GM18861 (cell line): ENCODE results near the gene BSCL2.
A peak's percentile ranks its signal among the peaks of the same experiment; 100 is the strongest.
"Not testable (repeated sequence)": the region's sequence is repeated elsewhere in the genome, so short reads cannot be mapped to it uniquely, and the experiment has no call there.

Experiments used
- ATAC-seq: cut with Tn5 transposase; IDR thresholded peaks from one replicate; pipeline ENCODE4 v1.9.1; 2021; ENCODE audit not compliant: unreplicated experiment

The BSCL2 gene

GRCh38 chr11:62688491-62688890, 18.7 kb downstream of the BSCL2 start:
- ATAC-seq, result no peak

GRCh38 chr11:62687508-62688396, 19.5 kb downstream of the BSCL2 start:
- ATAC-seq, result no peak

- no peak for ATAC-seq
Measured at GRCh38 chr11:62682518-62682917, 24.7 kb downstream of the BSCL2 start.

- peak; percentile 52 for ATAC-seq
Measured at GRCh38 chr11:62680825-62681240, 26.4 kb downstream of the BSCL2 start.

- ATAC-seq, result peak; percentile 49
Measured at GRCh38 chr11:62678770-62679696, 28.2 kb downstream of the BSCL2 start, which contains the start of gene UBXN1. TSS of gene UBXN1 (minus strand) at chr11:62679073. CDS start at chr11:62678923, 150 bp downstream.

GRCh38 chr11:62678433-62678769, 28.8 kb downstream of the BSCL2 start:
- no peak for ATAC-seq

- ATAC-seq, result no peak
Measured at GRCh38 chr11:62677714-62678113, 29.5 kb downstream of the BSCL2 start.

- ATAC-seq, result no peak
Measured at GRCh38 chr11:62677156-62677555, 30.1 kb downstream of the BSCL2 start.

GRCh38 chr11:62676698-62677097, 30.5 kb downstream of the BSCL2 start:
- ATAC-seq, result no peak

GRCh38 chr11:62675415-62675814, 31.8 kb downstream of the BSCL2 start:
- not testable (repeated sequence) for ATAC-seq

GRCh38 chr11:62673196-62673525, 34.1 kb downstream of the BSCL2 start:
- no peak for ATAC-seq

- peak; percentile 52 for ATAC-seq
Measured at GRCh38 chr11:62671608-62672389, 35.4 kb downstream of the BSCL2 start, which contains the start of the genes LBHD1 and UQCC3. TSS of gene LBHD1 (minus strand) at chr11:62672267. CDS start at chr11:62670031, 2,236 bp downstream. TSS of gene UQCC3 (plus strand) at chr11:62671673. CDS start at chr11:62671746, 73 bp downstream.

GRCh38 chr11:62671236-62671607, 36.0 kb downstream of the BSCL2 start:
- ATAC-seq, result no peak

- ATAC-seq, result no peak
Measured at GRCh38 chr11:62669420-62670161, 37.6 kb downstream of the BSCL2 start.

GRCh38 chr11:62667460-62667859, 39.8 kb downstream of the BSCL2 start:
- no peak for ATAC-seq

- no peak for ATAC-seq
Measured at GRCh38 chr11:62666259-62666926, 40.8 kb downstream of the BSCL2 start.

GRCh38 chr11:62665599-62666258, 41.5 kb downstream of the BSCL2 start:
- no peak for ATAC-seq

GRCh38 chr11:62665075-62665598, 42.1 kb downstream of the BSCL2 start, which contains the start of the genes C11orf98 and CSKMT:
TSS of gene C11orf98 (minus strand) at chr11:62665210. CDS start at chr11:62665169, 41 bp downstream.
TSS of gene CSKMT (plus strand) at chr11:62665312. CDS start at chr11:62665880, 568 bp downstream.
- peak; percentile 73 for ATAC-seq
